ENCODE results near the gene NANOS3.

- TF ChIP-seq SUZ12 (IDR thresholded peaks at IDR 0.05; ENCODE audit: extremely low read depth, insufficient read depth, insufficient read length): no peak
- no peak for TF ChIP-seq YY1 (IDR thresholded peaks at IDR 0.05; ENCODE audit: insufficient read depth, insufficient read length)
- no peak for TF ChIP-seq ZNF274 (IDR thresholded peaks at IDR 0.05; ENCODE audit: low read depth, low read length)
Observed at GRCh38 chr19:13830741-13831536, 46.0 kb upstream of the NANOS3 start.

All from NT2/D1 (cell line).